GM11168 (cell line): ENCODE results near the gene ANP32A.
"Not testable (repeated sequence)": the region's sequence is repeated elsewhere in the genome, so short reads cannot be mapped to it uniquely, and the experiment has no call there.

ENCODE experiments used
- in situ Hi-C: fragments of 300-500 bp; cut with MboI; formaldehyde crosslinking; loops from one replicate; pipeline ENCODE4 v1.12.0; 2022; ENCODE audit warnings: low sequenced_read_pairs; ENCODE audit not compliant: unreplicated experiment

ANP32A gene

GRCh38 chr15:68759982-68760579 is 60.6 kb downstream of the ANP32A start:
- in situ Hi-C loops: not testable (repeated sequence)

DNA sequence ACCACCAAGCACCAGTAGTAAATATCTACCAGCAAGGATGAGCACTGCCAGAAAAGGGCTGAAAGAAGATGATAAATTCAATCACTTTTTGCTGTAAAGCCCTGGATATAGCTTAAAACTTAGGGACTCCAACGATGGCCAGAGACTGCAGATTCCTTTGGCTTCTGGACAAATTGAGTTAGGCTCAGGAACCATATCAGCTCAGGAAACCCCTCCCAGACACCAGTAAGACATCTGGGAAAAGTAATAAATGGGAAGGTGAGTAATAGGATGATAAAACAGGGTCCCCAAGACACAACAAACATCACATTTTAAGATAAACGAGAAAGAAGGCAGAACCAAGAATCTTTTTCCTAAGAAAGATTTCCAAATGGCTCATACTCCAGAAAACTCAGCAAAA is 65.0 kb downstream of the ANP32A start:
- in situ Hi-C loops: no loop called here

- in situ Hi-C loops: no loop called here
These were observed 69.1 kb downstream of the ANP32A start for GRCh38 chr15:68751622-68752021.

- in situ Hi-C loops: no loop called here
These were observed 70.9 kb downstream of the ANP32A start for GRCh38 chr15:68749793-68750192.

GRCh38 chr15:68749365-68749764 is 71.3 kb downstream of the ANP32A start:
- in situ Hi-C loops: no loop called here

GRCh38 chr15:68743256-68743655 is 77.4 kb downstream of the ANP32A start:
- in situ Hi-C loops: no loop called here

DNA sequence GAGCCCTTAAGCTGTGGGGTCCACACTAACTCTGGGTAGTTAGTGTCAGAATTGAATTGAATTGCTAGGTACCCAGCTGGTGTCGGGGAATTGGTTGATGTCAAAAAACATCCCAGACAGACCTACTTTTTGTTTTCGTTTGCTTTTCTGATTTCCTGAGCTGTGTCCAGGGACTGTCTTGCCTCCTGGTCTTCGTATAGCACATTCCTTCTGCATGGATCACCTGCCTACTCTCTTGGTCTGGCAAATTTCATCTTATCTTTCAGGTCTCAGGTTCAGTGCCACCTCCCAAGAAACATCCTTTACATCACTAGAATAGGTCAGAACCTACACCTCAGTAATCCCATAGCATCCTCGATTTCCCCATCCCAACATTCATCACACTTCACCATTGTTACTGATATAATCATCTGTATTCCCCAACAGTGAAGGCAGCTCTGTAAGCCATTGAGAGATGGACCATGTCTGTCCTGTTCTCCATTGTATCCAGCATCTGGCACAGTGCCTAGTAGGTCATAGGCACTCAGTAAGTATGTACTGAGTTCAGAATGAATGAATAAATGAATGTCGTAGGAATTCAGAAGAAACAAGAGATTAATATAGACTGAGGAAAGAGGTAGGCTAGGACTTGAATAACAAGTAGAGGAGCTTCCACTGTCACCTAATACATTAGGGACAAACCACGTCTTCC is 81.2 kb downstream of the ANP32A start:
- in situ Hi-C loops: loop anchor here (10.0 kb wide), 1 partner anchor 135 kb away; no protein-coding TSS in a partner anchor

DNA sequence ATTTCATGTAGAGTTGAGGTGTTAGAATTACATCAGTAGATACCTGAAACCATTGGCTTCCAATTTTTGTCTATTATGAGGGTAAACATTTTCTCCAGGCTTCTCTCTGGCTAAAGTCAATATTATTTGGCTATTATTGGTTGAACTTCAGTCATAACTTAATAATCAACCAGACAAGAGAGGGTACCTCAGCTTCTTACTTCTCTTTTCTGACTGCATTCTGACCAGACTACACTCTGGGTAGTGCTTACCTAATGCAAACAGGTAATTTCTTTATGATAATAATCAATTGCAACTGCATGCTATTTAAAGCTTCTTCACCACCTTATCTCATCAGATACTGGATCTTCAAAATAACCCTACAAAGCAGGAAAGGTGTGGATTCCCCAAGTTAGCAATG is 85.1 kb downstream of the ANP32A start:
- in situ Hi-C loops: loop anchor here (10.0 kb wide), 1 partner anchor 139 kb away; no protein-coding TSS in a partner anchor

DNA sequence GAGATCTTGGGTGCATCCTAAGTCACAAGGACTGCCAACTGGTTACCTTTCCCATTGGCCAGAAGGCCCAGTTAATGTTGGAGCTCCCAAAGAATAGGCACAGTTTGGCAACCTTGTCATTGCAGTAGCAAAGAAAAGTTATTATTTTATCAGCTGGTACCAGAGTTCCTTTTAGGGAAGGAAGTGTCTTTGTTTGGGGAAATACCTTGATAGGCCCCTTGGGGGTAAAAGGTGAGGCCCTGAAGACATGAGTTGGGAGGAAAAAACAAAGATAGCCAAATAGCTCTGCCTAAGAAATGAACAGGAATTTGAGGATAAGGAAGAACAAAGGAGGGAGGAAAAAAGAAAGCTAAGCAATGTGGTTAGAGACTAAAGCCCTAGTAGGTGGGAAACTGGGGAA is 85.8 kb downstream of the ANP32A start:
- in situ Hi-C loops: loop anchor here (10.0 kb wide), 1 partner anchor 140 kb away; no protein-coding TSS in a partner anchor

- in situ Hi-C loops: loop anchor here (10.0 kb wide), 1 partner anchor 140 kb away; no protein-coding TSS in a partner anchor
These were observed 86.3 kb downstream of the ANP32A start for GRCh38 chr15:68734352-68734751.

GRCh38 chr15:68733666-68734065 is 87.0 kb downstream of the ANP32A start:
- in situ Hi-C loops: loop anchor here (10.0 kb wide), 1 partner anchor 141 kb away; no protein-coding TSS in a partner anchor

- in situ Hi-C loops: loop anchor here (10.0 kb wide), 1 partner anchor 142 kb away; no protein-coding TSS in a partner anchor
These were observed 88.2 kb downstream of the ANP32A start for GRCh38 chr15:68732451-68732850.

GRCh38 chr15:68730976-68731897 is 89.5 kb downstream of the ANP32A start:
- in situ Hi-C loops: loop anchor here (10.0 kb wide), 1 partner anchor 144 kb away; no protein-coding TSS in a partner anchor

GRCh38 chr15:68730471-68730919 is 90.2 kb downstream of the ANP32A start:
- in situ Hi-C loops: loop anchor here (10.0 kb wide), 1 partner anchor 144 kb away; no protein-coding TSS in a partner anchor

- in situ Hi-C loops: loop anchor here (10.0 kb wide), 1 partner anchor 145 kb away; no protein-coding TSS in a partner anchor
These were observed 90.8 kb downstream of the ANP32A start for GRCh38 chr15:68729789-68730411.
